GM12878 (cell line): ENCODE data around the gene KLHL8. TPM values are rescaled to one million over a fixed set of nuclear protein-coding genes. Genes with fewer than 3 reads are reported as not detected.

Experiments
- ATAC-seq: fragments of 200-7000 bp; cut with Tn5 transposase; 3 replicates; pipeline ENCODE4 v1.9.1; 2020; ENCODE audit warnings: mild to moderate bottlenecking, moderate library complexity
- BruUV-seq: library from RNA; stranded (reverse); fragments of 400-500 nt; replicated peaks from 2 replicates; lab custom pipeline; 2021; lab: Mats Ljungman, UMichigan
- CTCF ChIA-PET: fragments of 300-600 bp; sonication (Branson Sonifier 250); formaldehyde crosslinking; extraction: SDS; loops from one replicate; lab custom pipeline; 2021; ENCODE audit warnings: inconsistent platforms; lab: Yijun Ruan, JAX
- POLR2A ChIA-PET: fragments of 350-600 bp; formaldehyde crosslinking; extraction: SDS; loops from one replicate; lab custom pipeline; 2021; ENCODE audit warnings: inconsistent platforms; lab: Charles Lee
- RAD21 ChIA-PET: fragments of 300-600 bp; sonication (Branson Sonifier 250); formaldehyde crosslinking; loops from one replicate; lab custom pipeline; 2023; ENCODE audit warnings: antibody characterized with exemption; ENCODE audit not compliant: unreplicated experiment; lab: Charles Lee
- SMC1A ChIA-PET: fragments of 300-600 bp; sonication (Branson Sonifier 250); formaldehyde crosslinking; loops from one replicate; lab custom pipeline; 2023; ENCODE audit not compliant: unreplicated experiment, uncharacterized antibody; lab: Charles Lee
- DNase-seq: peaks from one replicate; pipeline ENCODE4 v3.0.0-alpha.2; 2011; ENCODE audit warnings: low read depth, low spot score
- FAIRE-seq: peaks from 3 replicates; lab custom pipeline; 2011; peaks lifted over from hg19 to GRCh38; lab: Jason Lieb, UNC
- H2AFZ ChIP-seq: 2 replicates; pipeline ENCODE4 v1.6.0; 2011; ENCODE audit warnings: low read depth, low read length, control low read depth; ENCODE audit not compliant: control insufficient read depth
- H3K27ac ChIP-seq: 2 replicates; pipeline ENCODE4 v1.5.1; 2011; ENCODE audit warnings: control low read depth; ENCODE audit not compliant: control insufficient read depth, insufficient read depth
- H3K27me3 ChIP-seq, 2 experiments: replicated peaks in 1 of 2; 2 replicates each; pipeline versions ENCODE4 v1.6.0 to v1.6.1; 2011; ENCODE audit warnings: low read length in 1 of 2; ENCODE audit not compliant: control insufficient read depth in 2 of 2, insufficient read depth in 2 of 2
- H3K36me3 ChIP-seq, 2 experiments: 2 replicates each; pipeline ENCODE4 v1.5.1; 2011; ENCODE audit warnings: low read length in 1 of 2; ENCODE audit not compliant: control insufficient read depth in 2 of 2, insufficient read depth in 2 of 2
- H3K4me1 ChIP-seq: 2 replicates; pipeline ENCODE4 v1.6.1; 2011; ENCODE audit warnings: mild to moderate bottlenecking, low read length, moderate library complexity, mixed read lengths; ENCODE audit not compliant: control insufficient read depth, insufficient read depth
- H3K4me2 ChIP-seq: 2 replicates; pipeline ENCODE4 v1.6.0; 2011; ENCODE audit warnings: control low read depth; ENCODE audit not compliant: control insufficient read depth, insufficient read depth
- H3K4me3 ChIP-seq: fragments of 200-600 bp; sonication (generic); 2 replicates; pipeline ENCODE4 v1.5.1; 2016
- H3K79me2 ChIP-seq: 2 replicates; pipeline ENCODE4 v1.6.0; 2011; ENCODE audit warnings: low read length; ENCODE audit not compliant: control insufficient read depth, insufficient read depth
- H3K9ac ChIP-seq: 2 replicates; pipeline ENCODE4 v1.8.0; 2011; ENCODE audit warnings: low read length, control low read depth, mixed read lengths; ENCODE audit not compliant: control insufficient read depth, insufficient read depth
- H3K9me3 ChIP-seq: replicated peaks from 3 replicates; pipeline ENCODE4 v1.5.1; 2011; ENCODE audit warnings: mild to moderate bottlenecking, low read length; ENCODE audit not compliant: control insufficient read depth, insufficient read depth
- H4K20me1 ChIP-seq: 2 replicates; pipeline ENCODE4 v1.6.0; 2011; ENCODE audit not compliant: control insufficient read depth, insufficient read depth
- CEBPB ChIP-seq, 2 experiments: fragments of 150-350 bp in 1 of 2; IDR thresholded peaks; 2 replicates each; pipeline ENCODE4 v1.6.1; 2012 to 2014; ENCODE audit warnings: low read depth in 2 of 2, low read length in 2 of 2, borderline replicate concordance in 1 of 2, inconsistent platforms in 1 of 2
- E2F8 ChIP-seq: fragments of 450-650 bp; IDR thresholded peaks from 2 replicates; pipeline ENCODE4 v1.6.1; 2018; ENCODE audit warnings: mild to moderate bottlenecking, low read depth, moderate library complexity; ENCODE audit not compliant: partially characterized antibody
- HDGF ChIP-seq: fragments of 450-650 bp; IDR thresholded peaks from 2 replicates; pipeline ENCODE4 v1.6.1; 2016; ENCODE audit warnings: antibody characterized with exemption
- IRF3 ChIP-seq: fragments of 450-650 bp; IDR thresholded peaks from 2 replicates; pipeline ENCODE4 v1.6.1; 2014; ENCODE audit warnings: mild to moderate bottlenecking
- MTA2 ChIP-seq: fragments of 450-650 bp; IDR thresholded peaks from 2 replicates; pipeline ENCODE4 v1.6.1; 2016; ENCODE audit warnings: low read depth, mild to moderate bottlenecking, moderate library complexity
- MXI1 ChIP-seq: fragments of 150-350 bp; IDR thresholded peaks from 2 replicates; pipeline ENCODE4 v1.6.1; 2011; ENCODE audit warnings: low read depth, mild to moderate bottlenecking, inconsistent platforms, low read length, improper control_type of control experiment
- MYB ChIP-seq: fragments of 150-350 bp; IDR thresholded peaks from 2 replicates; pipeline ENCODE4 v1.6.1; 2014; ENCODE audit warnings: mild to moderate bottlenecking, low read depth, low read length, borderline replicate concordance
- PKNOX1 ChIP-seq: fragments of 450-650 bp; IDR thresholded peaks from 2 replicates; pipeline ENCODE4 v1.6.1; 2016; ENCODE audit warnings: mild to moderate bottlenecking
- POLR2AphosphoS2 ChIP-seq: IDR thresholded peaks from 2 replicates; pipeline ENCODE4 v1.6.1; 2011; ENCODE audit warnings: low read depth, mild to moderate bottlenecking, low read length, improper control_type of control experiment, moderate library complexity
- SIX5 ChIP-seq: IDR thresholded peaks from 2 replicates; pipeline ENCODE4 v1.6.1; 2011; ENCODE audit warnings: mild to moderate bottlenecking, low read depth, low read length, moderate library complexity; ENCODE audit not compliant: severe bottlenecking
- SUPT20H ChIP-seq: IDR thresholded peaks from 2 replicates; pipeline ENCODE4 v1.6.1; 2011; ENCODE audit warnings: low read depth, mild to moderate bottlenecking, low read length, moderate library complexity, borderline replicate concordance; ENCODE audit not compliant: control insufficient read depth
- TBL1XR1 ChIP-seq: IDR thresholded peaks from 2 replicates; pipeline ENCODE4 v1.6.1; 2012; ENCODE audit warnings: low read depth, low read length, improper control_type of control experiment
- ZNF217 ChIP-seq: fragments of 450-650 bp; IDR thresholded peaks from 2 replicates; pipeline ENCODE4 v1.6.1; 2017; ENCODE audit warnings: antibody characterized with exemption, mild to moderate bottlenecking
- ZZZ3 ChIP-seq: IDR thresholded peaks from 2 replicates; pipeline ENCODE4 v1.6.1; 2011; ENCODE audit warnings: low read depth; ENCODE audit not compliant: control insufficient read depth, insufficient read length
- WGBS: methylation state at CpG from one replicate; pipeline ENCODE4 v1.1.6; 2016; ENCODE audit warnings: low lambda C conversion rate; ENCODE audit not compliant: insufficient replicate concordance, insufficient coverage; ENCODE audit errors: missing lambda C conversion rate; 5-methylcytosine and 5-hydroxymethylcytosine counted together
- in situ Hi-C: fragments of 300-500 bp; cut with MboI; formaldehyde crosslinking; loops from 9 replicates; pipeline ENCODE4 v1.14.3; 2018; ENCODE audit warnings: mixed read lengths
- intact Hi-C: fragments of 100-400 bp; cut with micrococcal nuclease; formaldehyde crosslinking; loops from one replicate; pipeline ENCODE4 v1.14.2; 2022; ENCODE audit not compliant: unreplicated experiment
- polyA plus RNA-seq, 11 experiments: library from polyadenylated mRNA; depleted of rRNA in 4 of 11; unstranded in 6 of 11; stranded (reverse) in 5 of 11; fragments of >200 nt; fragmentation: Nextera tagmentation in 4 of 11; fragmentation: Illumina TruSeq in 1 of 11; extraction: Ambion mirVana in 4 of 11; extraction: Trizol in 1 of 11; gene quantifications; 1 replicate in 1 of 11; 2 replicates in 10 of 11; pipeline versions ENCODE4 v1.2.1 to v1.2.3, GENCODE V29; 2011 to 2016; ENCODE audit warnings: inconsistent platforms in 2 of 11, missing spikeins in 2 of 11, low read depth in 1 of 11
- total RNA-seq, 4 experiments: library from RNA; depleted of rRNA in 3 of 4; stranded (reverse); fragments of >200 nt in 3 of 4; fragmentation: Illumina TruSeq in 1 of 4; extraction: Trizol in 1 of 4; gene quantifications; 2 replicates each; pipeline versions ENCODE4 v1.2.1 to v1.2.3, GENCODE V29; 2013 to 2021

KLHL8 gene
- total and polyA plus RNA-seq, 10 of the 15 experiments (the other 5 are each of a cell fraction or from before 2014, with no cell fraction given), result 4.5 to 13.1 (median 9.0) TPM

GRCh38 chr4:87258677-87259076 is 38.3 kb upstream of the KLHL8 start:
- H3K9me3 ChIP-seq, result no peaks in the 10 kb centered on the region; the same call in 1 of the 3 replicates
- no peak overlapping the region for H3K4me2 ChIP-seq
- H2AFZ ChIP-seq, result no peak overlapping the region
- H3K27me3 ChIP-seq, result no peaks in the 10 kb centered on the region
- no peak overlapping the region for H3K9ac ChIP-seq
- H4K20me1 ChIP-seq, result no peaks in the 10 kb centered on the region
- TF ChIP-seq IRF3 (no peak), MXI1 (no peak), ZZZ3 (no peak), E2F8 (no peak), PKNOX1 (no peak), ZNF217 (no peak), POLR2AphosphoS2 (no peak), CEBPB (IDR thresholded peaks at IDR 0.05; ENCODE audit: borderline replicate concordance in 1 of 2, low read depth in 2 of 2, low read length in 2 of 2) (no peak), SIX5 (no peak), MYB (no peak), MTA2 (no peak), SUPT20H (no peak), TBL1XR1 (no peak), HDGF (no peak)
- H3K4me1 ChIP-seq, result no peaks in the 10 kb centered on the region
- in situ Hi-C loops, result no loop called here
- ATAC-seq (no peak), FAIRE-seq (no peak), DNase-seq (no peak)
- H3K27ac ChIP-seq, result no peak overlapping the region
- POLR2A ChIA-PET, result no interaction called here
- H3K79me2 ChIP-seq, result no peaks in the 10 kb centered on the region
- intact Hi-C loops, result no loop called here
- no peak overlapping the region for H3K4me3 ChIP-seq
- SMC1A ChIA-PET, result no interaction called here
- RAD21 ChIA-PET, result no interaction called here
- CTCF ChIA-PET, result no interaction called here
- 17% methylated on average over 2 of the region's 2 CpGs for WGBS
- BruUV-seq, result no TSS peak
- no peaks in the 10 kb centered on the region for H3K36me3 ChIP-seq
